Gastroesophageal sphincter (tissue), 4 donors: Measurements from ENCODE around the gene GP1BB. TPM values are rescaled to one million over a fixed set of nuclear protein-coding genes. Genes with fewer than 3 reads are reported as not detected.

Experiments
- ATAC-seq: fragments of 150-250 bp; one replicate; pipeline ENCODE4 v1.9.1; 2016; ENCODE audit warnings: mild to moderate bottlenecking, moderate library complexity
- H3K27ac ChIP-seq, 4 donors: fragments of 200-600 bp; sonication (generic) in 3 of 4; 1 replicate in 3 of 4; 2 replicates in 1 of 4; pipeline ENCODE4 v1.5.1; 2016 to 2019
- H3K27me3 ChIP-seq: fragments of 200-600 bp; sonication (generic); one replicate; pipeline ENCODE4 v1.5.1; 2019
- H3K36me3 ChIP-seq, 2 donors: fragments of 200-600 bp; sonication (generic); one replicate each; pipeline ENCODE4 v1.5.1; 2019; ENCODE audit warnings: control low read depth in 1 of 2
- H3K4me1 ChIP-seq, 3 donors: fragments of 200-600 bp; sonication (generic); 1 replicate in 2 of 3; 2 replicates in 1 of 3; pipeline ENCODE4 v1.5.1; 2016 to 2019; ENCODE audit warnings: control low read depth in 2 of 3
- H3K4me3 ChIP-seq, 2 donors: fragments of 200-600 bp; sonication (generic); one replicate each; pipeline ENCODE4 v1.5.1; 2019; ENCODE audit warnings: mild to moderate bottlenecking in 1 of 2, moderate library complexity in 1 of 2
- H3K9me3 ChIP-seq, 3 donors: fragments of 200-600 bp; sonication (generic); one replicate each; pipeline ENCODE4 v1.5.1; 2017 to 2019; ENCODE audit warnings: control low read depth in 2 of 3
- EP300 ChIP-seq: sonication (generic); formaldehyde crosslinking; IDR thresholded peaks from one replicate; pipeline ENCODE4 v1.6.1; 2017; ENCODE audit warnings: antibody characterized with exemption, mild to moderate bottlenecking
- POLR2A ChIP-seq, 2 donors: fragments of 450-650 bp; IDR thresholded peaks; one replicate each; pipeline ENCODE4 v1.6.1; 2017; ENCODE audit warnings: antibody characterized with exemption in 2 of 2, mild to moderate bottlenecking in 2 of 2, moderate library complexity in 1 of 2
- POLR2AphosphoS5 ChIP-seq: sonication (generic); formaldehyde crosslinking; IDR thresholded peaks from one replicate; pipeline ENCODE4 v1.6.1; 2017; ENCODE audit warnings: antibody characterized with exemption
- WGBS, 2 donors: methylation state at CpG; one replicate each; pipeline ENCODE4 v1.1.5; 2018; ENCODE audit warnings: low coverage in 1 of 2; 5-methylcytosine and 5-hydroxymethylcytosine counted together
- total RNA-seq, 4 donors: library from RNA; depleted of rRNA; stranded (reverse); fragments of >200 nt; gene quantifications; one replicate each; pipeline ENCODE4 v1.1.0, GENCODE V29; 2016
- TF ChIP-seq, protein P1 (sequence below), 4 experiments: fragments of 200-600 bp in 2 of 4; fragments of 450-650 bp in 2 of 4; sonication (generic) in 1 of 4; IDR thresholded peaks; one replicate each; pipeline ENCODE4 v1.5.1; 2017 to 2019; ENCODE audit warnings: antibody characterized with exemption in 4 of 4, mild to moderate bottlenecking in 2 of 4, moderate library complexity in 2 of 4

The GP1BB gene
- total RNA-seq, 4 donors from 2014 or later: 2.0 to 12.5 (median 5.6) TPM

DNA sequence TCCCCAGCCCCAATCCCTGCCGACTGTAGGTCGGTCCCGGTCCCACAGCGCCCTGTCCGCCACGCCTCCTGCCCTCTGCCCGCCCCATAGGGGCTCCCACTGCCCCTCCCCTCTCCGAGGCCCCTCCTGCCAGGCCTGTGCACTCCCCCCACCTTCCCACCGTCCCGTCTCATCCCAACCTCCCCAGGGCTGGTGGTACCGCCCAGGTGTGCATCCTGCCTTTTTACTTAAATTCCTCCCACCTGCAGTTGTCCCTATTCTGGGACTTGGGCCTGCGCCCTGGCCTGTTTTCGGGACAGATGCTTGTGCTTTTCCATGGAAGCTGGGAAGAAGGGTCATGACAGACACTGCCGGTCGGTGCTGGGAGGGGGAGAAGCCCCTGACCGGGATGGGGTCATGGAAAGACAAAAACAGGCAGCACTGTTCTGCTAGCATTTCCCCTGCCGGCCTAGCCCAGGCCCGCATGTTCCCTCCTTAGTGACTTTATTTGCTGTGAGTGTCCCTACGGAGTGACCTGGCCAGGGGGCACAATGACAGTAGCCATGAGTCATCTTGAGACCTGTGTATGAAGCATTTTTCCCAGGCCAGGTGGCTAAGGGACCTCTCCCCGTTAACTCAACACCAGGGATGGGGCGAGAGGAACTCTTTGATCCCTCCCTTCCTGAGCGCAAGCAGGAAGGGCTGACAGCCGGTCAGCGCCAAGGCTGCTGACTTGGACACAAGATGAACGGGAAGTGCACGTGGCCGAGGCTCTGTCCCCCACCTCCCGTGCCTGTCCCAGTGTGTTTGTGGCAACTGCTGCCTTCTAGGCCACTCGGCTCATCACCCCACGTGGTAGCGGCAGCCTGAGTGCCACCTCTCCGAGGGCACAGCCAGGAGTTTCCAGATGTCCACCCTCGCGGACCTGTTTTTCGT is 44.3 kb downstream of the GP1BB start:
- H3K27me3 ChIP-seq: peaks cover 100% of the 10 kb centered on the region
- ATAC-seq: peak; percentile 44
- peak overlapping the region in 1 of 4 donors; percentile 55 for H3K27ac ChIP-seq
- H3K4me3 ChIP-seq: peak overlapping the region in 1 of 2 donors; percentile 47
- H3K9me3 ChIP-seq: no peaks in the 10 kb centered on the region
- peaks cover 0 to 35% (median 5%) of the 10 kb centered on the region in 3 donors for H3K4me1 ChIP-seq
- no peak for TF ChIP-seq POLR2A (IDR thresholded peaks at IDR 0.05)
- TF ChIP-seq, protein P1, sequence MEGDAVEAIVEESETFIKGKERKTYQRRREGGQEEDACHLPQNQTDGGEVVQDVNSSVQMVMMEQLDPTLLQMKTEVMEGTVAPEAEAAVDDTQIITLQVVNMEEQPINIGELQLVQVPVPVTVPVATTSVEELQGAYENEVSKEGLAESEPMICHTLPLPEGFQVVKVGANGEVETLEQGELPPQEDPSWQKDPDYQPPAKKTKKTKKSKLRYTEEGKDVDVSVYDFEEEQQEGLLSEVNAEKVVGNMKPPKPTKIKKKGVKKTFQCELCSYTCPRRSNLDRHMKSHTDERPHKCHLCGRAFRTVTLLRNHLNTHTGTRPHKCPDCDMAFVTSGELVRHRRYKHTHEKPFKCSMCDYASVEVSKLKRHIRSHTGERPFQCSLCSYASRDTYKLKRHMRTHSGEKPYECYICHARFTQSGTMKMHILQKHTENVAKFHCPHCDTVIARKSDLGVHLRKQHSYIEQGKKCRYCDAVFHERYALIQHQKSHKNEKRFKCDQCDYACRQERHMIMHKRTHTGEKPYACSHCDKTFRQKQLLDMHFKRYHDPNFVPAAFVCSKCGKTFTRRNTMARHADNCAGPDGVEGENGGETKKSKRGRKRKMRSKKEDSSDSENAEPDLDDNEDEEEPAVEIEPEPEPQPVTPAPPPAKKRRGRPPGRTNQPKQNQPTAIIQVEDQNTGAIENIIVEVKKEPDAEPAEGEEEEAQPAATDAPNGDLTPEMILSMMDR (IDR thresholded peaks at IDR 0.05): peak in 1 of 4 experiments; percentile 13
- H3K36me3 ChIP-seq: no peaks in the 10 kb centered on the region
- WGBS, 2 donors: 0 to 15% methylated on average over 4 of the region's 35 CpGs

DNA sequence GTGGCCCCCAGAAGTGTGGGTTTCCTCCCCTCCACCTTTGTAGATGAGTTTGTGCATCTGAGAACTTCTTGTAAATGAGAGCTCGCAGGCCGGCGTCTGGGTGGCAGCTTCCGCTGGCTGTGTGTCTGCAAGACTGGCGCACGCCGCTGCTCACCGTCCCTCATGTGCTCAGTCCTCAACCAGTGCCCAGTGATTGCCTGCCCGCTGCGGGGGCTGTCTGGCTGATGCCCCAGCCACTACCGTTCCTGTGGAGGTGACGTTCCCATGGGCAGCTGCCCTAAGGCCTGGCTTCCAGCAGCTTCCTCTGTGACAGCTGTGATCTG is 46.0 kb downstream of the GP1BB start:
- TF ChIP-seq, protein P1 (IDR thresholded peaks at IDR 0.05): no peak
- TF ChIP-seq POLR2AphosphoS5 (no peak), POLR2A (IDR thresholded peaks at IDR 0.05) (no peak), EP300 (no peak)
- WGBS, 2 donors: no CpG with 5 or more reads among the region's 12 CpGs
- H3K27me3 ChIP-seq: peaks cover 100% of the 10 kb centered on the region
- H3K4me3 ChIP-seq: no peak overlapping the region
- H3K9me3 ChIP-seq: no peaks in the 10 kb centered on the region
- ATAC-seq: no peak
- no peaks in the 10 kb centered on the region for H3K36me3 ChIP-seq
- peaks cover 0 to 35% (median 5%) of the 10 kb centered on the region in 3 donors for H3K4me1 ChIP-seq
- H3K27ac ChIP-seq: no peak overlapping the region

DNA sequence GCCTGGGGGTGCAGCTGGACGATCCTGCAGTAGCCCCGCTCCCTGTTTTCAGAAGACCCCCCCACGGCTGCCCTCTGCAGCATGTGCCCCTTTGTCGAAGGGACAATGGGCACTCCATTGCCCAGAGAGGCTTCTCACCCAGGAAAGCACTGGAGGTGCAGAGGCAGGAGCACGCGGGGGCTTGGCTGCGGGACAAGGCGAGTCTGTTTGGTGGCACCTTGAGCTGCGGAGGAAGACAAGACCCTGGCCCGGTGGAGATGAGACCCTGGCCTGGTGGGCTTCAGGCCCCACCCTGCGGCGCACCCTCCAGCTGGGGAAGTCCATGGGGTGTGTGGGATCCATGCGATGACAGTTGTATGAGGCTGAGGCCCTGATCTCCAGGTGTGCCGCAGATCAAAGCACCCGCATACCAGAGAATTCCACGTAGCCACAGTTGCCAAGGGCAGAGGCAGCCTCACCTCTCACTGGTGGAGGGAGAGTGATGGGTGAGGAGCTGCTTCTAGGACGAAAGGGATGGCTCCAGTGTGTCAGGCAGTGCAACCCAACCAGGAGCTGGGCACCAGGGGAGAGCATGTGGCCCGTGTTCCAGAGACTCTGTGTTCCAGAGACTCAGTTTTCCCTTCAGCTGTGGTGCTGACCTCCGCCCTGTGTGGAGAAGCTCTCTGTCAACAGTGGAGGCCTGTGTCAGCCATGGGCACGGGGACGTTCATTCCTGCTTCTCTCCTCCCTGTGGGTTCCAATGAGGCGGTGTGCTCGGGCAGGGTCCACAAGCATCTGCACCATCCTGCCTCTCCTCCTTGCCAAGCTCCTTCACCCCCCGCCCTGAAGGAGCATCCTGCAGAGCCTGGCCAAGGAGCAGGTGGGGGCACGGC is 47.2 kb downstream of the GP1BB start:
- H3K27ac ChIP-seq: no peak overlapping the region
- ATAC-seq: no peak
- H3K4me1 ChIP-seq: peaks cover 0 to 30% (median 5%) of the 10 kb centered on the region in 3 donors
- no peaks in the 10 kb centered on the region for H3K9me3 ChIP-seq
- WGBS, 2 donors: 67% methylated on average over 2 of the region's 25 CpGs; no CpG with 5 or more reads in 1 of the 2 donors
- peaks cover 100% of the 10 kb centered on the region for H3K27me3 ChIP-seq
- TF ChIP-seq POLR2AphosphoS5 (no peak), POLR2A (IDR thresholded peaks at IDR 0.05) (no peak), EP300 (no peak)
- TF ChIP-seq, protein P1 (IDR thresholded peaks at IDR 0.05): no peak
- no peak overlapping the region for H3K4me3 ChIP-seq
- H3K36me3 ChIP-seq: no peaks in the 10 kb centered on the region

DNA sequence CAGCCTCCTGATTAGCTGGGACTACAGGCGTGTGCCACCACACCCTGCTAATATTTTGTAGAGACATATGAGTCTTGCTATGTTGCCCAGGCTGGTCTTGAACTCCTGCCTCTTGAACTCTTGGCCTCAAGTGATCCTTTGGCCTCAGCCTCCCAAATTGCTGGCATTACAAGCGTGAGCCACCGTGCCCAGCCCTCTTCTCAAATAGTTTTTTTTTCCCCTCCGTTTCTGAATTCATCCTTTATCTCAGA is 49.0 kb downstream of the GP1BB start:
- H3K4me1 ChIP-seq: peaks cover 0 to 12% (median 0%) of the 10 kb centered on the region in 3 donors
- ATAC-seq: no peak
- peaks cover 97% of the 10 kb centered on the region for H3K27me3 ChIP-seq
- 66 to 68% methylated on average over 3 to 4 of the region's 4 CpGs for WGBS, 2 donors
- H3K9me3 ChIP-seq: no peaks in the 10 kb centered on the region
- H3K27ac ChIP-seq: no peak overlapping the region
- H3K36me3 ChIP-seq: no peaks in the 10 kb centered on the region
- TF ChIP-seq POLR2AphosphoS5: no peak
- TF ChIP-seq, protein P1 (IDR thresholded peaks at IDR 0.05): no peak
- no peak for TF ChIP-seq POLR2A (IDR thresholded peaks at IDR 0.05)
- no peak for TF ChIP-seq EP300
- no peak overlapping the region for H3K4me3 ChIP-seq
